ENCODE data around the gene KIF26B.

The KIF26B gene

DNA sequence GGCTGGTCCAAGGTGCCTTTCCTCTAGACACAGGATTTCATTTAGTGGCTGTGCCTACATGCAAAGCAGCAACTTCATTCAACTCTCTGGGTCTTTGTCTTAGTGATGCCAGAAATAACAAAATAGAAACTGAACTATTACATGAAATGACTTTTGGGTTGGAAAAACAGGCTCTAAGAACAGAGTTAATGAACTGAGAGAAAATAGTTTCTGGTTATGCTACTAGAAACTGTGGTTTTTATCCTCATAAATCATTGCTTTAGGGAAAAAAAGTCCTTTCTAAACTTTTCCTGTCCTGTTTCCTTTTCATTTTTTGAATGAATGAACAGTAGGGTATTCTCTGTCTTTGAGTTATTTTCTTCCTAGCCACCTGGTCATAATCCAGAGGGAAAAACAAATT is 424.0 kb downstream of the KIF26B start:
- Histone ChIP-seq H3K4me3 (ENCODE audit: low read length) (no peak overlapping the region), H3K27ac (ENCODE audit: low read depth, low read length) (no peak overlapping the region), H3K27me3 (ENCODE audit: insufficient read depth, low read length) (no peaks in the 10 kb centered on the region), H3K9ac (ENCODE audit: low read depth, low read length) (no peak overlapping the region), H3K36me3 (ENCODE audit: insufficient read depth, low read length) (no peaks in the 10 kb centered on the region), H3K9me3 (ENCODE audit: insufficient read depth, low read depth, low read length) (no peaks in the 10 kb centered on the region), H3K4me1 (ENCODE audit: insufficient read depth, low read length) (peaks cover 4% of the 10 kb centered on the region; the same call in 1 of the 2 replicates)

- WGBS: 94% methylated on average over 7 of the region's 7 CpGs
- Histone ChIP-seq H3K4me1 (ENCODE audit: insufficient read depth, low read length) (peaks cover 7% of the 10 kb centered on the region), H3K9me3 (ENCODE audit: insufficient read depth, low read depth, low read length) (no peaks in the 10 kb centered on the region), H3K36me3 (ENCODE audit: insufficient read depth, low read length) (no peaks in the 10 kb centered on the region), H3K27me3 (ENCODE audit: insufficient read depth, low read length) (no peaks in the 10 kb centered on the region), H3K4me3 (ENCODE audit: low read length) (no peak overlapping the region), H3K27ac (ENCODE audit: low read depth, low read length) (no peak overlapping the region), H3K9ac (ENCODE audit: low read depth, low read length) (no peak overlapping the region)
Measured at GRCh38 chr1:245579881-245580280, 425.1 kb downstream of the KIF26B start.

GRCh38 chr1:245580651-245581050 is 425.9 kb downstream of the KIF26B start:
- WGBS: 98% methylated on average over 6 of the region's 6 CpGs
- H3K4me3 ChIP-seq (ENCODE audit: low read length): no peak overlapping the region
- H3K4me1 ChIP-seq (ENCODE audit: insufficient read depth, low read length): peaks cover 10% of the 10 kb centered on the region
- H3K27ac ChIP-seq (ENCODE audit: low read depth, low read length): no peak overlapping the region
- no peaks in the 10 kb centered on the region for H3K36me3 ChIP-seq (ENCODE audit: insufficient read depth, low read length)
- no peaks in the 10 kb centered on the region for H3K9me3 ChIP-seq (ENCODE audit: insufficient read depth, low read depth, low read length)
- H3K27me3 ChIP-seq (ENCODE audit: insufficient read depth, low read length): no peaks in the 10 kb centered on the region
- no peak overlapping the region for H3K9ac ChIP-seq (ENCODE audit: low read depth, low read length)

DNA sequence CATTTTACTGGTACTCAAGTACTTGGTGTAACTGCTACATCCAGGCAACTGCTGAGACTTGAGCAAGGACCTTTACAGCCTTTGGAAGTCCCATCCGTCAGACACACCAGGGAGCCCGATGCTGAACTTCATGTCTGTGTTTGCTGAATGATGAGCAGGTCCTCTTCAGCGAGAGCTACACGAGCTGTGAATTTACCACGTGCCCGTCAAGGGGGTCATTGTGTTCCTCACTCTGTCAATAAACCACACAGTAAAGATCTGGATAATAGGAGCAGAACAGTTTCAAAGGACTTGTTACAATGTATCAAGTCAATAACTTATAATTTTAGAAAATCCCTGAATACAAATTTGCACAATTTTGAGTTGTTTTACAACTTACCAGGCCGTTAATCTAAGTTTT is 427.2 kb downstream of the KIF26B start:
- H3K27ac ChIP-seq (ENCODE audit: low read depth, low read length): no peak overlapping the region
- H3K9me3 ChIP-seq (ENCODE audit: insufficient read depth, low read depth, low read length): no peaks in the 10 kb centered on the region
- peaks cover 6% of the 10 kb centered on the region for H3K4me1 ChIP-seq (ENCODE audit: insufficient read depth, low read length)
- WGBS: 85% methylated on average over 6 of the region's 7 CpGs
- H3K9ac ChIP-seq (ENCODE audit: low read depth, low read length): no peak overlapping the region
- no peak overlapping the region for H3K4me3 ChIP-seq (ENCODE audit: low read length)
- no peaks in the 10 kb centered on the region for H3K27me3 ChIP-seq (ENCODE audit: insufficient read depth, low read length)
- H3K36me3 ChIP-seq (ENCODE audit: insufficient read depth, low read length): no peaks in the 10 kb centered on the region

GRCh38 chr1:245583081-245583480 is 428.3 kb downstream of the KIF26B start:
- Histone ChIP-seq H3K27ac (ENCODE audit: low read depth, low read length) (no peak overlapping the region), H3K4me1 (ENCODE audit: insufficient read depth, low read length) (peaks cover 7% of the 10 kb centered on the region), H3K9me3 (ENCODE audit: insufficient read depth, low read depth, low read length) (no peaks in the 10 kb centered on the region), H3K36me3 (ENCODE audit: insufficient read depth, low read length) (no peaks in the 10 kb centered on the region), H3K4me3 (ENCODE audit: low read length) (no peak overlapping the region), H3K27me3 (ENCODE audit: insufficient read depth, low read length) (no peaks in the 10 kb centered on the region), H3K9ac (ENCODE audit: low read depth, low read length) (no peak overlapping the region)
- 96% methylated on average over 9 of the region's 9 CpGs for WGBS

GRCh38 chr1:245583575-245584330 is 429.0 kb downstream of the KIF26B start:
- no peaks in the 10 kb centered on the region for H3K9me3 ChIP-seq (ENCODE audit: insufficient read depth, low read depth, low read length)

DNA sequence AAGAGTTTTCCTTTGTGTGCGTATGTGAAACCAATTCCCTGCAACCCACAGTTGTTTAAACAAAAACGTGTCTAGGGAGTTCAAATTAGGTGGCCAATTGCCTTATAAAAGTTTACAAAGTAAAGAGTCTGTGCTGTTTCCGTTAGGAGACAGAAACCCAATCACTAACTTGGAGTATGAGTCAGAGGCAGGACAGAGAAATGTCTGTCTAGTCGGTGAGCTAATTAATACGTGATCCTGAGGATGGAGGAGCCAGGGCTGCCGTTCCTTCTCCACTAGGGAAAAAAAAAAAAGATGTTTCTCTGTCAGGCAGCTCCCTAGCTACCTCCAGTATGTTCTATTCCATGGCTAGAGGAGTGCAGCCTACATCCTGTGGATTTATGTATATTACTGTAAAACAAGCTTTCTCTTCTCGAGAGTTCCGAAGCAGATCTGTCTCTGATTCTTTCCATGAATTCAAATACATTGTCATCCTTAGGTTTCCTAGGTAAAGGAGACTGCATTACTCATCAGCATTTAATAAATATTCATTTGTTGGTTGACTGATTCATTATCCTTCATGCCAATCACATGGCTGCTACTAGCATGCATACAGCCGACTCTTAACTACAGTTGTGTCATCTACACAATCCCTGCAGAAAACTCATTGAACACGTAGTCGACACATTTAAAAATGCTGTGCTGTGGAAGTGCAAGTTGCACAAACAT is 430.6 kb downstream of the KIF26B start:
- H3K36me3 ChIP-seq (ENCODE audit: insufficient read depth, low read length): no peaks in the 10 kb centered on the region
- no peak overlapping the region for H3K4me3 ChIP-seq (ENCODE audit: low read length)
- H3K27me3 ChIP-seq (ENCODE audit: insufficient read depth, low read length): no peaks in the 10 kb centered on the region
- no peaks in the 10 kb centered on the region for H3K9me3 ChIP-seq (ENCODE audit: insufficient read depth, low read depth, low read length)
- H3K27ac ChIP-seq (ENCODE audit: low read depth, low read length): no peak overlapping the region
- H3K9ac ChIP-seq (ENCODE audit: low read depth, low read length): no peak overlapping the region
- WGBS: 74% methylated on average over 10 of the region's 11 CpGs
- peaks cover 9% of the 10 kb centered on the region for H3K4me1 ChIP-seq (ENCODE audit: insufficient read depth, low read length)

More at GRCh38 chr1:245583575-245584330, 429.0 kb downstream of the KIF26B start:
- no peak overlapping the region for H3K9ac ChIP-seq (ENCODE audit: low read depth, low read length)
- no peaks in the 10 kb centered on the region for H3K36me3 ChIP-seq (ENCODE audit: insufficient read depth, low read length)
- H3K27me3 ChIP-seq (ENCODE audit: insufficient read depth, low read length): no peaks in the 10 kb centered on the region
- H3K4me1 ChIP-seq (ENCODE audit: insufficient read depth, low read length): peaks cover 9% of the 10 kb centered on the region
- no peak overlapping the region for H3K27ac ChIP-seq (ENCODE audit: low read depth, low read length)
- 95% methylated on average over 15 of the region's 15 CpGs for WGBS
- H3K4me3 ChIP-seq (ENCODE audit: low read length): no peak overlapping the region

DNA sequence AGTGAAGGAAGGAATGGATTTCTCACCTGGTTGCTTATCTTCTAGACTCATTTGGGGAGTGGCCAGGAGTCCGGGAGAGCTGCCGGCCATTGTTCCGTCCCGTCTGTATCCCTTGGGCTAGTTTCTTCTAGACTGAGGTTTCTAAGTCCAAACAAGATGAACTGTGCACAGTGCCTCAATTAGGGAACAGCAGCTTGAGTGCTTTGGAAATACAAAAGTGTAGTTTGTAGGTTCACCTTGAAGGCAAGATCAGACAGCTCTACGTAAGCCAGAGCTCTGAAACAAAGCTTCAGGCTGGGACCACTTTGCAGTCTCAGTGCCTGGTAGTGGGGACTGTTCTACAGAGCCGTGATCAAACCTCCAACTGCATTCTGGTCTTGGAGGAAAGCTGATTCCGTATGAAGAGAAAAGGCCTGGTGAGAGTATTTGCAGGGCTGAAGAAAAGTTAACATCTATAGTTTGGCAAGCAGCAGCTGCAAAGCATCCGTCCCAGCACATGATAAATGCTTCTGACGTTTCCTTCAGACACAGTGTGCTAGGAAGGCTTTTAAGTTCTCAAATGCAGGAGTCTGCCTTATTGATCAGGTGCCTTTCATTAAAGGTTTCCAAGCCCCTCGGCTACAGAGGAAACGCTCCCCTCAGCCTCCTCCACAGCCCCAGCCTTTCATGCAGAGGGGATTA is 432.8 kb downstream of the KIF26B start:
- H3K4me3 ChIP-seq (ENCODE audit: low read length): no peak overlapping the region
- no peaks in the 10 kb centered on the region for H3K9me3 ChIP-seq (ENCODE audit: insufficient read depth, low read depth, low read length)
- H3K9ac ChIP-seq (ENCODE audit: low read depth, low read length): no peak overlapping the region
- H3K27me3 ChIP-seq (ENCODE audit: insufficient read depth, low read length): no peaks in the 10 kb centered on the region
- 86% methylated on average over 10 of the region's 11 CpGs for WGBS
- H3K27ac ChIP-seq (ENCODE audit: low read depth, low read length): no peak overlapping the region
- no peaks in the 10 kb centered on the region for H3K36me3 ChIP-seq (ENCODE audit: insufficient read depth, low read length)
- peaks cover 9% of the 10 kb centered on the region for H3K4me1 ChIP-seq (ENCODE audit: insufficient read depth, low read length)

DNA sequence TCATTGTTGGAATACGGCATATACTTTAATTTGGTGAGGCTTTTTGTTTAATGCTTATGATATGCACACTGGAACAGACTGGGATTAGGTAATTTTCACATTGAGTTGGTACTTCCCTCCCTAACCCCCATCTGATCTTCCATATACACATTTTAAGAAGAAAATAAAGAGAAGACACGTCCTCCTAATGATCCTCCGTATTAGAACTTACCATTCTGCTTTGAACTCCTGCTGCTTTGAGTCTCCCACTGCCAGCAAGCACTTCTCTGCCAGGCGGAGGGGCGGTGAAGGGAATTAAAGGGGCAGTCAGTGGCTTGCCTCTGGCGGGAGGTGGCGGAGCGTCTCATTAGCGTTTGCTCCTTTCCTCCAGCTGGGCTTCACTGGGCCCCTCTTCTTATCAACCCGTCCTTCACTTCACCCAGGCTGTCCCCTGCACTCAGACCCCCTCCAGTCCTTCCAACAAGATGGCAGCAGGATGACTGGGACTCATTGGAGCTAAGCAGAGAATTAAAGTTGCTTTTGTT is 433.4 kb downstream of the KIF26B start:
- 83% methylated on average over 10 of the region's 10 CpGs for WGBS
- Histone ChIP-seq H3K27me3 (ENCODE audit: insufficient read depth, low read length) (no peaks in the 10 kb centered on the region), H3K9ac (ENCODE audit: low read depth, low read length) (no peak overlapping the region), H3K4me1 (ENCODE audit: insufficient read depth, low read length) (peaks cover 9% of the 10 kb centered on the region), H3K4me3 (ENCODE audit: low read length) (no peak overlapping the region), H3K9me3 (ENCODE audit: insufficient read depth, low read depth, low read length) (no peaks in the 10 kb centered on the region), H3K36me3 (ENCODE audit: insufficient read depth, low read length) (no peaks in the 10 kb centered on the region), H3K27ac (ENCODE audit: low read depth, low read length) (no peak overlapping the region)

DNA sequence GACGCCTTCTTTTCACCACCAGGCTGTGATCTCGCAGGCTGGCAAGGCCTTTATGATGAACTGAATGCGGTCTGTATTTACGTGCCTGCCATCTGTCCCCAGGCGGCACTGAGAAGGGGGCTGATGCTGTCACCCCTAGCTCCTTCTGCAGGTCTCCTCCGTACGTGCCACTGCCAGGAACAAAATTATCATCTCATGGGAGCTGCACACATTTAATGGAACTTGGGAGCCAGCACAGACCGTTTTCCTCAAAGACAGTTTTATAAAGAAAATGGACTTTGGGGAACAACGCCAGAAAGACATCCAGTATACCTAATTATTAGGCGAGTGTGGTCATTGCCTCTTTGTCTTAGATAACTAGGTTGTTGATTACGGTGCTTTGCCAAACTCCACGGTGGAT is 434.5 kb downstream of the KIF26B start:
- H3K4me3 ChIP-seq (ENCODE audit: low read length): no peak overlapping the region
- peaks cover 9% of the 10 kb centered on the region for H3K4me1 ChIP-seq (ENCODE audit: insufficient read depth, low read length)
- no peak overlapping the region for H3K9ac ChIP-seq (ENCODE audit: low read depth, low read length)
- no peaks in the 10 kb centered on the region for H3K9me3 ChIP-seq (ENCODE audit: insufficient read depth, low read depth, low read length)
- H3K36me3 ChIP-seq (ENCODE audit: insufficient read depth, low read length): no peaks in the 10 kb centered on the region
- H3K27me3 ChIP-seq (ENCODE audit: insufficient read depth, low read length): no peaks in the 10 kb centered on the region
- WGBS: 95% methylated on average over 12 of the region's 12 CpGs
- no peak overlapping the region for H3K27ac ChIP-seq (ENCODE audit: low read depth, low read length)

DNA sequence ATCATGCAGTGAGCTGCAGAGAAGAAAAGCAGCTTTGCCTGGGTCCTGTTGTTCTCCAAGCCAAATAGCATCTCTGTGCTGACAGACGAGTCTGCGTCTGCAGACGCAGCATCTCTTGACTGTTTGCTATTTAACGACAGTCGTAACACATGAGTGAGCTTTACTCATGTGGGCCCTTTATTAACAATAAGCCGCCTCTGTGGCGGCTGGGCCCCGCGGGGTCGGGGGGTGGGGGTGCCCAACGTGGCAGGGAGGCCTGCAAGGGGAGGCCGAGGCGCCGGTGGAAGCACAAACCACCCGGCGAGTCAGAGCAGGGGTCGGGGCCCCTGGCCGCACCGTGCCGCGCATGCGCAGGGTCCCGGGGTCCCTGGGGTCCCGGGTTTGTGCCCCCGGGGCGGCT is 435.1 kb downstream of the KIF26B start:
- Histone ChIP-seq H3K4me1 (ENCODE audit: insufficient read depth, low read length) (peaks cover 6% of the 10 kb centered on the region; the same call in 1 of the 2 replicates), H3K36me3 (ENCODE audit: insufficient read depth, low read length) (no peaks in the 10 kb centered on the region), H3K9me3 (ENCODE audit: insufficient read depth, low read depth, low read length) (no peaks in the 10 kb centered on the region), H3K27ac (ENCODE audit: low read depth, low read length) (no peak overlapping the region), H3K9ac (ENCODE audit: low read depth, low read length) (no peak overlapping the region), H3K4me3 (ENCODE audit: low read length) (no peak overlapping the region), H3K27me3 (ENCODE audit: insufficient read depth, low read length) (no peaks in the 10 kb centered on the region)
- whole genome bisulfite sequencing: 95% methylated on average over 26 of the region's 26 CpGs

Measured in HUES64 (cell line).